CD14-positive monocyte (primary cell): ENCODE data around the gene SIRT7. TPM values are rescaled to one million over a fixed set of nuclear protein-coding genes. Genes with fewer than 3 reads are reported as not detected.

Experiments used
- DNase-seq, 3 donors: peaks; one replicate each; pipeline ENCODE4 v3.0.0-alpha.2; 2011 to 2022
- H2AFZ ChIP-seq: 2 replicates; pipeline ENCODE4 v1.6.0; 2012; ENCODE audit warnings: mild to moderate bottlenecking, low read depth, low read length, inconsistent platforms; ENCODE audit not compliant: insufficient read depth, poor library complexity, severe bottlenecking
- H3K27ac ChIP-seq, 2 donors: 1 replicate in 1 of 2; 2 replicates in 1 of 2; pipeline ENCODE4 v1.5.1; 2012 to 2013; ENCODE audit warnings: low read length in 2 of 2, control low read depth in 1 of 2, inconsistent platforms in 1 of 2, low read depth in 1 of 2, mild to moderate bottlenecking in 1 of 2
- H3K27me3 ChIP-seq, 2 donors: one replicate each; pipeline versions ENCODE4 v1.6.0 to v1.6.1; 2011 to 2013; ENCODE audit warnings: low read length in 2 of 2; ENCODE audit not compliant: control insufficient read depth in 2 of 2, insufficient read depth in 2 of 2
- H3K36me3 ChIP-seq, 2 donors: replicated peaks in 1 of 2; 1 replicate in 1 of 2; 2 replicates in 1 of 2; pipeline versions ENCODE4 v1.5.1 to v1.6.1; 2012 to 2013; ENCODE audit warnings: low read length in 2 of 2, control low read depth in 1 of 2, inconsistent platforms in 1 of 2, mild to moderate bottlenecking in 1 of 2; ENCODE audit not compliant: insufficient read depth in 2 of 2, control insufficient read depth in 1 of 2
- H3K4me1 ChIP-seq, 2 donors: 1 replicate in 1 of 2; 2 replicates in 1 of 2; pipeline versions ENCODE4 v1.5.1 to v1.6.1; 2012 to 2013; ENCODE audit warnings: low read length in 2 of 2, control low read depth in 1 of 2, inconsistent platforms in 1 of 2, mild to moderate bottlenecking in 1 of 2, moderate library complexity in 1 of 2; ENCODE audit not compliant: insufficient read depth in 2 of 2, control insufficient read depth in 1 of 2
- H3K4me2 ChIP-seq: replicated peaks from 2 replicates; pipeline ENCODE3; 2012; ENCODE audit warnings: low read length, moderate library complexity, mild to moderate bottlenecking; ENCODE audit not compliant: poor library complexity, severe bottlenecking; ENCODE audit errors: extremely low read depth
- H3K4me3 ChIP-seq, 3 experiments: fragments of 200-600 bp in 1 of 3; sonication (generic) in 1 of 3; replicated peaks in 1 of 3; 1 replicate in 2 of 3; 2 replicates in 1 of 3; pipeline ENCODE4 v1.5.1; 2011 to 2013; ENCODE audit warnings: low read length in 3 of 3, mild to moderate bottlenecking in 3 of 3, control low read depth in 2 of 3, low read depth in 2 of 3, inconsistent platforms in 1 of 3, moderate library complexity in 1 of 3
- H3K79me2 ChIP-seq: 2 replicates; pipeline ENCODE4 v1.6.0; 2012; ENCODE audit warnings: mild to moderate bottlenecking, control low read depth, inconsistent platforms, low read length, moderate library complexity; ENCODE audit not compliant: insufficient read depth
- H3K9ac ChIP-seq: 2 replicates; pipeline ENCODE4 v1.6.0; 2017; ENCODE audit warnings: low read length, mild to moderate bottlenecking; ENCODE audit not compliant: insufficient read depth, poor library complexity, severe bottlenecking
- H3K9me3 ChIP-seq, 2 donors: replicated peaks in 1 of 2; 1 replicate in 1 of 2; 2 replicates in 1 of 2; pipeline versions ENCODE4 v1.5.1 to v1.6.1; 2012 to 2013; ENCODE audit warnings: low read length in 2 of 2, control low read depth in 1 of 2; ENCODE audit not compliant: control insufficient read depth in 1 of 2, insufficient read depth in 1 of 2
- H4K20me1 ChIP-seq: 2 replicates; pipeline ENCODE4 v1.6.0; 2012; ENCODE audit warnings: mild to moderate bottlenecking, low read length, control low read depth, moderate library complexity; ENCODE audit not compliant: insufficient read depth
- H3K27ac Mint-ChIP-seq, 7 donors: one replicate each; pipeline ENCODE4 v1.8.0; 2020; ENCODE audit warnings: mild to moderate bottlenecking in 7 of 7, mixed read lengths in 7 of 7, moderate library complexity in 6 of 7, inconsistent platforms in 2 of 7
- H3K27me3 Mint-ChIP-seq, 3 donors: one replicate each; pipeline ENCODE4 v1.8.0; 2021 to 2022; ENCODE audit warnings: low read depth in 3 of 3, mild to moderate bottlenecking in 3 of 3, mixed read lengths in 3 of 3, moderate library complexity in 3 of 3, inconsistent platforms in 1 of 3
- H3K36me3 Mint-ChIP-seq, 2 donors: one replicate each; pipeline ENCODE4 v1.8.0; 2020; ENCODE audit warnings: mixed read lengths in 2 of 2, inconsistent platforms in 1 of 2, mild to moderate bottlenecking in 1 of 2
- H3K4me1 Mint-ChIP-seq: one replicate; pipeline ENCODE4 v1.8.0; 2020; ENCODE audit warnings: mild to moderate bottlenecking, mixed read lengths
- H3K4me3 Mint-ChIP-seq, 2 donors: one replicate each; pipeline ENCODE4 v1.8.0; 2020; ENCODE audit warnings: mild to moderate bottlenecking in 2 of 2, mixed read lengths in 2 of 2, moderate library complexity in 1 of 2
- H3K9me3 Mint-ChIP-seq, 7 donors: one replicate each; pipeline ENCODE4 v1.8.0; 2020 to 2022; ENCODE audit warnings: mixed read lengths in 7 of 7, mild to moderate bottlenecking in 6 of 7, moderate library complexity in 6 of 7, inconsistent platforms in 2 of 7
- CTCF ChIP-seq: fragments of 200-600 bp; IDR thresholded peaks from one replicate; pipeline ENCODE4 v1.8.0; 2022; ENCODE audit warnings: antibody characterized with exemption, mild to moderate bottlenecking
- WGBS: methylation state at CpG from one replicate; pipeline ENCODE4 v1.1.5; 2013; ENCODE audit warnings: missing lambda C conversion rate; ENCODE audit not compliant: insufficient coverage; 5-methylcytosine and 5-hydroxymethylcytosine counted together
- intact Hi-C, 2 donors: fragments of 100-400 bp; cut with micrococcal nuclease; formaldehyde crosslinking; loops; one replicate each; pipeline versions ENCODE4 v1.15.0 to v1.15.1; 2023
- polyA plus RNA-seq, 3 donors: library from polyadenylated mRNA; depleted of rRNA in 1 of 3; unstranded in 2 of 3; stranded (reverse) in 1 of 3; fragments of 300-500 nt in 2 of 3; fragments of >200 nt in 1 of 3; fragmentation: Illumina TruSeq in 2 of 3; gene quantifications; 1 replicate in 2 of 3; 2 replicates in 1 of 3; pipeline ENCODE4 v1.2.3, GENCODE V29; 2012 to 2021

The SIRT7 gene
- polyA plus RNA-seq, 3 donors: 22.5 to 73.5 (median 23.7) TPM

GRCh38 chr17:81962499-81963441 lies 44.8 kb upstream of the SIRT7 start:
- Histone ChIP-seq H3K4me3 (no peak overlapping the region), H2AFZ (no peak overlapping the region), H3K4me2 (no peak overlapping the region), H3K9ac (no peak overlapping the region), H3K4me1 (peaks cover 37 to 46% of the 10 kb centered on the region in 2 donors), H4K20me1 (no peaks in the 10 kb centered on the region), H3K36me3 (no peaks in the 10 kb centered on the region), H3K27me3 (peaks cover 22 to 54% of the 10 kb centered on the region in 2 donors), H3K9me3 (peaks cover 0 to 6% of the 10 kb centered on the region in 2 donors), H3K27ac (no peak overlapping the region), H3K79me2 (no peaks in the 10 kb centered on the region)
- peaks cover 0 to 12% (median 4%) of the 10 kb centered on the region in 7 donors for H3K9me3 Mint-ChIP-seq
- intact Hi-C loops: loop anchor here in 1 of 2 donors (5.0 kb wide), 1 partner anchor 190 kb away; no protein-coding TSS in a partner anchor
- 86% methylated on average over 31 of the region's 37 CpGs for WGBS
- H3K4me1 Mint-ChIP-seq: peaks cover 24% of the 10 kb centered on the region
- DNase-seq: no peak
- no peak for TF ChIP-seq CTCF
- H3K4me3 Mint-ChIP-seq: peak overlapping the region in 1 of 2 donors; percentile 83
- H3K27ac Mint-ChIP-seq: no peak overlapping the region
- peaks cover 0 to 6% of the 10 kb centered on the region in 2 donors for H3K36me3 Mint-ChIP-seq
- peaks cover 48 to 72% (median 52%) of the 10 kb centered on the region in 3 donors for H3K27me3 Mint-ChIP-seq

GRCh38 chr17:81961521-81962498 lies 43.8 kb upstream of the SIRT7 start:
- Histone ChIP-seq H3K79me2 (no peaks in the 10 kb centered on the region), H3K4me2 (no peak overlapping the region), H3K27me3 (peaks cover 22 to 54% of the 10 kb centered on the region in 2 donors), H2AFZ (no peak overlapping the region), H3K27ac (no peak overlapping the region), H4K20me1 (no peaks in the 10 kb centered on the region), H3K4me3 (no peak overlapping the region), H3K36me3 (no peaks in the 10 kb centered on the region), H3K9me3 (peaks cover 0 to 6% of the 10 kb centered on the region in 2 donors), H3K9ac (no peak overlapping the region), H3K4me1 (peaks cover 27 to 36% of the 10 kb centered on the region in 2 donors)
- Mint-ChIP-seq H3K36me3 (peaks cover 0 to 6% of the 10 kb centered on the region in 2 donors), H3K4me3 (peak overlapping the region in 1 of 2 donors; percentile 83), H3K4me1 (peaks cover 19% of the 10 kb centered on the region), H3K9me3 (peaks cover 0 to 12% (median 4%) of the 10 kb centered on the region in 7 donors), H3K27ac (no peak overlapping the region), H3K27me3 (peaks cover 46 to 78% (median 56%) of the 10 kb centered on the region in 3 donors)
- TF ChIP-seq CTCF: no peak
- 18% methylated on average over 77 of the region's 82 CpGs for WGBS
- intact Hi-C loops: loop anchor here in 1 of 2 donors (5.0 kb wide), 1 partner anchor 190 kb away; no protein-coding TSS in a partner anchor
- no peak for DNase-seq
